Left kidney (tissue), 8 donors: ENCODE data around the gene CPSF2. TPM values are rescaled to one million over a fixed set of nuclear protein-coding genes. Genes with fewer than 3 reads are reported as not detected.
A peak's percentile ranks its signal among the peaks of the same experiment; 100 is the strongest.

ENCODE experiments used
- DNase-seq: peaks from one replicate; pipeline ENCODE4 v3.0.0-alpha.2; 2013
- long read RNA-seq, 8 donors: transcript quantifications; one replicate each; lab custom pipeline, GENCODE V29; 2026
- polyA plus RNA-seq: library from polyadenylated mRNA; unstranded; fragments of 120-200 nt; gene quantifications from one replicate; pipeline ENCODE4 v1.2.1, GENCODE V29; 2013; ENCODE audit not compliant: insufficient read length

The CPSF2 gene
- polyA plus RNA-seq = 71.8 TPM
- long read RNA-seq, donor 1, full-length matches to known transcripts = 4 of 9 reads
- long read RNA-seq, donor 1, partial matches to known transcripts = 5 of 9 reads
- long read RNA-seq, donor 1, other reads (novel, unspliced or antisense) = 0 of 9 reads
- long read RNA-seq, donor 2, partial matches to known transcripts = 7 of 7 reads
- long read RNA-seq, donor 2, other reads (novel, unspliced or antisense) = 0 of 7 reads
- long read RNA-seq, donor 3, full-length matches to known transcripts = 2 of 12 reads
- long read RNA-seq, donor 3, partial matches to known transcripts = 10 of 12 reads
- long read RNA-seq, donor 3, other reads (novel, unspliced or antisense) = 0 of 12 reads
- long read RNA-seq, donor 4 = 0 reads
- long read RNA-seq, donor 5, full-length matches to known transcripts = 1 of 10 reads
- long read RNA-seq, donor 5, partial matches to known transcripts = 9 of 10 reads
- long read RNA-seq, donor 5, other reads (novel, unspliced or antisense) = 0 of 10 reads
- long read RNA-seq, donor 6, full-length matches to known transcripts = 5 of 11 reads
- long read RNA-seq, donor 6, partial matches to known transcripts = 6 of 11 reads
- long read RNA-seq, donor 6, other reads (novel, unspliced or antisense) = 0 of 11 reads
- long read RNA-seq, donor 7, full-length matches to known transcripts = 6 of 6 reads
- long read RNA-seq, donor 7, partial matches to known transcripts = 0 of 6 reads
- long read RNA-seq, donor 7, other reads (novel, unspliced or antisense) = 0 of 6 reads
- long read RNA-seq, donor 8 = 0 reads

DNA sequence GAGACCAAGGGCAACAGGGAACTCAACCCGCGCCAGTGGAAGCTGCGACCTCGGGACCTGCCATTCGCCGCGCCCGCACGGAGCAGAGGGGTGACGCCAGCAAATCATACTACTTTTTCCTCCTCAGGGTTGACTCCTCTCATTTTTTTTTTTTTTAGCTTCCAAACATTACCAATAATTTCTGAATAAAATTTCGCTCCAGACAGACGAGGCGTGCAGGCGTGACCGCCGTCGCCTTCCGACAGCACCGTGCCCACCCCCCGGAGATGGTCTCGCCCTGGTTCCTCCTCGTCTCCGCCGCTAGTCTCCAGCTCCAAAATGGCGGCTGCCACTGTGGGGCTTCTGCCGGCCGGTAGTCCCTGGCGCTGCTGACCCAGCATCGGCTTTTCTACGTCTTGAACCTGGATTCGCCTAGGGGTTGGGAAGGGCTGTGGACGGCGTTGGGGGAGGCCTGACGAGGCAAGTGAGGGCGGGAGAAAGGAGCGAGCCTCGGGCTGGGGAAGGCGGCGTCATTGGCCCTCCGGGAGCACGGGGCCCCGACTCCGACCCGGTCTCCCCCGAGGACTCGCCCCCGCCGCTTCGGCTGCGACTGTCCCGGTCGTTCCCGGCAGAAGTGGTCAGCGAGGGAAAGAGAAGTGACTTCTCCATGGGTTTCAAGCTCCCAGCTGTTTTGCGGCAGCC, at the start of gene CPSF2, which contains the start of gene NDUFB1:
TSS of gene CPSF2 (plus strand) at position 300 of the 681 bp plus-strand sequence. CDS start 9,016 bp downstream, outside the sequence.
TSS of gene NDUFB1 (minus strand) at position 37 of the 681 bp plus-strand sequence. CDS start 4,069 bp downstream, outside the sequence.
- DNase-seq = peak; percentile 84

DNA sequence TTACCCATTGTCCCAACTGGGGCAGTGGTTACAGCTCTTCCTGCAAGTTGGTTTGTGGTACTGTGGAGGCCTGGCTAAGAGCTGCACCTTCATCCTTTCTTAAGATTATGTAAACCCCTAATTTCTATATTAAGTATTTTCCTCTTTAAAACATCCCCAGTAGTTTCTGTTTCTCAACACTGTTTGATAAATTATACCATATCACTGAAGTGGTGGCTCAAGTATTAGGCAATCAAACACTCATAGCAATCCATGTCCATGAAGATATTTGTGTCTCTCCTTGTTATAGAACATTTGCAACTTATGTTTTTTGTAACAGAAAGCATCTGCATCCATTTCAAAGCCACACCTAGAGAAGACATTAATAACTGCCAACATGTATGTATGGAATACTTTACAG, 47.2 kb upstream of the CPSF2 start:
- no peak for DNase-seq

DNA sequence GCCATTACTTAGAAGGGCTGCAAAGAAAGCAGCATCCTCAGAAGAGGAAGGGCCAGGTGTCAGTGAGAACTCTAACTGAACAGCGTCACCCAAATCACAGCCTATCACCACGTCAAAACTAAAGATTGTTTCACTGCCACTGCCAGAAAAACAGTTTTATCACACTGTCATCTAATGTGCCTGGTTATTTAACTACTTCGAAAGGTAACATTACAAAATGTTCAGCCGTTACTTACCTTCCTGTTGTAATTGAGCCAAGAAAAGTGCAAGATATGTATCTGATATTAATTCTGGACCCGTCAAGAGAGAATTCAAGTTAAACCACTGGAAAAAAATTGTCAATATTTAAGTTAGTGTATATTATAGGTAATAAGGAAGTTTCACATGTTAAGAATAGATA, 33.3 kb upstream of the CPSF2 start:
- DNase-seq = no peak

DNA sequence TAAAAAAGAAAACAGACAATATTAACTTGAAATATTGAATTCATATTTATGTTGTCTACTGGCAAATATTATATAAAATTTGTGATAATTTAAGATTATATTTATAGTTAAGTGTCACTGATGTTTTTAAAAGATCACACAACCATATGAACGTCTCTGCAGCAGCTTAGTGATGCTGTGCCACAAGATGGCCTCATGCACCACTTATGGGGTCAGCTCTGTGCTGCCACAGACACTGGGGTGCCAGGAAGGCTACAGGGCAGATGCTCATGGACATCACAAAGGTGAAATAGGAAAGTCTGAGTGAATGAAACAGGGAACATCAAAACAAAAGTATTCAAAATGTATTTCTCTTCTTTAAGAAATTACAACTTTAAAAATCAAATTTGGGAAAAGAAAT, 28.4 kb upstream of the CPSF2 start:
- DNase-seq = no peak

DNA sequence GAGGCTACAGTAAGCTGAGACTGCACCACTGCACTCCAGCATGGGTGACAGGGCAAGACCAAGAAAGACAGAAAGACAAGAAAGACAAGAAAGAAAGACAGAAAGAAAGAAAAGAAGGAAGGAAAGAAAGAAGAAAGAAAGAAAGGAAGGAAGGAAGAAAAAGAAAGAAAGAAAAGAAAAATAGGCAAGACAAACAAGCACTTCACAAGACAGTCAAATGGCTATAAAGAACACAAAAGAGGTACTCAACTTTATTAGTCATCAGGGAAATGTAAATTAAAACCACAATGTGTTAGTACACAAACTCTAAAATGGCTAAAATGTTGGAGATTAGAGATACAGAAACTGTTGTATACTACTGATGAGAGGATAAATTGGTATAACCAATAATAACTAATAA, 22.0 kb upstream of the CPSF2 start:
- no peak for DNase-seq

DNA sequence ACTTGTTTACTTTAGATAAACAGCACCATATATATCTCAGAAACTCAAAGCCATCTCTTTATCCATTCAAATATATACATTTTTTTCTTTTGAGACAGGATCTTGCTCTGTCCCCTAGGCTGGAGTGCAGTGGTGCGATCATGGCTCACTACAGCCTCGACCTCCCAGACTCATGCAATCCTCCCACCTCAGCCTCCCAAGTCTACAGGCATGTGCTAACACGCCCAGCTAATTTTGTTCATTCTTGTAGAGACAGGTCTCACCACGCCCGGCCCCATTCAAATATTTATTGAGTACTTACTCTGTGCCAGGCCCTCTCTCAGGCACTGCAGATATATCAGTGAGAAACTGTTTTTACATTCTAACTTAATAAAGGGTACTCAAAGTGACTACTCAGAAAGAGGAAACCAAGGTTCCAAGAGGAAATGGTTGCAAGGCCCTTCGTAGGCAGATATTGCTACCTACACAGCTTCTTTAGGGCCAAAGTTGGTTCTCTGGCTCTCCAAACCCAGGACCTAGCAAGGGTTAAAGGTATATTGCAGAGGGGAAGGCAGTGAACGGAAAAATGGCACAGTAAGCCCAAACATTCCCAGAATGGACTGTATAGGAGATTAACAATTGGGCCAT, 18.3 kb upstream of the CPSF2 start:
- no peak for DNase-seq

DNA sequence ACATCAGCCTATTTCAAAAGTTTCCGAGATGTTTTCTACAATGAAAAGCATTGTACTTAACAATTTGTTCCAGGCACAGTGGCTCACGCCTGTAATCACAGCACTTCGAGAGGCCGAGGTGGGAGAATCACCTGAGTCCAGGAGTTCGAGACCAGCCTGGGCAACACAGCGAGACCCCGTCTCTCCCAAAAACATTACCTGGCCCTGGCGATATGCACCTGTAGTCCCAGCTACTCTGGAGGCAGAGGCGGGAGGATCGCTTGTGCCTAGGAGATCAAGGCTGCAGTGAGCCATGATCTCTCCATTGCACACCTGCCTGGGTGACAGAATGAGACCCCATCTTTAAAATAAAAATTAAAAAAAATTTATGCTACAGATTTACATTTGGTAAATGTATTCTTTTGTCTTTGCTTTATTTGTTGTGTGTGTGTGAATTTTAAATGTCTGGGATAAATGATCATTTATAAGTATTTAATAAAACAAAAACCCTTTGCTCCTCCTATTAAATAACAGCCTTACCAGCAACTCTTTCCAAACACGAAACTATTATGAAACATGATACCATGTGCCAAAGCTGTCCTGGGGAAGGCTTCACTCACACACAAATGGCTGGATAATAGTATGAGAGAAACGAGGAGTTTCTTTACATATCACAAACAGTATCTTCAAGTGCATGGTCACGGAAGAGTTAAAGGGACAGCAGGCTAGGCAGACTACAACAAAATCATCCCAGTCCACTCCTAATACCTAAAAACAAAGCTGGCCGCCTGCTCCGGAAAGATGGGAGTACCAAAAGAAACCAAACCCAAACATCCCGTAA, 16.5 kb upstream of the CPSF2 start:
- DNase-seq = no peak

DNA sequence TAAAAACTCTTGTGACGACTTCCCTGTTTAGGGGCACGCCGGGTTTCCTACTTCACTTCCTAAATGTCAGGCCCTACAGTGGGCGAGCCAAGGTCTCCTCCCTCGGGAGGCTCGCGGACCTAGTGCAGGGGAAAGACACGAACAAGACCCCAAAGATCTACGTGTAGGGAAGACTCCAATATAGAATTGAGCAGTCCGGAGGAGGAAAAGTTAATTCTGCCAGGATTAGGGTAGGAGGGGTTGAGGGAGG, 16.0 kb upstream of the CPSF2 start:
- DNase-seq = peak; percentile 47

DNA sequence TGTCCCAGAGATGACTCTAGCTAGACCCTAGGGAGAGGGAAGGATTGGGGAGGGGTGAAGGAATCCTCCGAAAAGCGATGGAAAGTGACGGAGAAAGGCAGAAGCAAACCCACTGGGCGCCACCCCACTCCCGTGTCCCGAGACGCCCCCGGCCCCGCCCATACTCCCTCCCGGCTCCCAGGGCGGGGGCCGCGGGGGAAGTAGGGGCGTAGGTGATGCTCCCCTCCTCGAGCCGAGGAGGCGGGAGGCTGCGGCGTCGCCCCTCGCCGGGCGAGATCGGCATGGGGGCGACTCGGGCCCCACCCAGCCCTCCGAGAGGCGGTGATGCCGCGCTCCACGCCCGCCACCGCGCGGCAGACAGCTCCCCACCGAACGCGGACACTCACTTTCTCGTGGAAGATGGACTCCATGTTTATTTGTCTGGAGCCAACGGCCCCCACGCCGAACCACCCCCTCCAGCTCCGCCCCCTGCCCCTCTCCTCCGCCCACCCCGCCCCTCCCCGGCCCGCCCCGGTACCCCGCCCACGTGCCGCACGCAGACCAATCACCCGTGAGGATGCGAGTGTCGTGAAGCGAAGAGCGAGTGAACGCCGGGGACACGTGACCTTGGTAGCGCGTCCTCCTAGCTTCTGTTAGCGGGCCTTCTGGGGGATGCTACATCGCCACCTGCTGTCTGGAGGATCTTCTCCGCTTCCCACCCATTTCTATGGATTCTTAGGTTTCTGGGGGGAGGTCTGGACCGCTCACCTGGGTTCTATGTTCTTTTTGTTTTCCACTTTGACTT, 15.4 kb upstream of the CPSF2 start, which contains the start of gene ATXN3:
TSS of gene ATXN3 (minus strand) at position 440 of the 784 bp plus-strand sequence. CDS start at position 410, 30 bp downstream.
- peak; percentile 97 for DNase-seq

DNA sequence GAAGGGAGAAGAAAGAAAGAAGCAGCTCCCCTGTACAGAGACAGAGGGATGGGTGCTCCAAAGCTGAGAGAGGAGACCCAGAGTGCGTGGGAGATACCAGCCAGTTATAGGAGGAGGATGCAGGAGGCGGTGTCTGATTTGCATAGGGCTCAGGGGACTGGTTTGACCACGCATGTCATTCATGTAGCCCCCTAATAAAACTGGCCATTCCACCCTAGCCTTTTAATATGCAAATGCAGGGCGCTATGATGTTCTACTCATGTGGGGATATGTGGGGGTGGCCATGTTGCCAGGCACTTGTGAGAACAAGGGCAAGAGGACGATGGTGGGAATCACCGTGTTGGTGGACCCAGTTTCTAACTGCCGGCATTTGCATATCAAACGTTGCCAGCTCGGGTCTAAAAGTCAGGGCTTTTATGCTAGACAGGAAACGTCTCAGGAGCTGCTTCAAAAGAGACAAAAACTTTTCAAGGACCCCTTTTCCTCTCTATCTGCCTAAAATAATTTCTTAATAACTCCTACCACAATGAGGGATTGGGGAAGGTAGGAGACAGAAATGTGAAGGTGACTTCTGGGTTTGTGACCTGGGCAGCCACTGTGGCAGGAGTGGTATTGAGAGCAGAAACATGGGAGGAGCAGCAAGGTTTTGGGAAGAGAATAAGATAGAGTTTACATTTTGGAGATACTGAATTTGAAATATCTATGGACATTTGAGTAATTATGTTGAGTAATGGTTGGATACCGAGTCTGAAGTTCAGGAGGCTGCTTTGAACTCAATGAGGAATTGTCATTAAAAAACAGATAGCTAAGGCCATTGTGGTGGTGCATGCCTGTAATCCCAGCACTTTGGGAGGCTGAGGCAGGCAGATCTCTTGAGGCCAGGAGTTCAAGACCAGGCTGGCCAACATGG, 13.2 kb upstream of the CPSF2 start:
- DNase-seq = no peak

DNA sequence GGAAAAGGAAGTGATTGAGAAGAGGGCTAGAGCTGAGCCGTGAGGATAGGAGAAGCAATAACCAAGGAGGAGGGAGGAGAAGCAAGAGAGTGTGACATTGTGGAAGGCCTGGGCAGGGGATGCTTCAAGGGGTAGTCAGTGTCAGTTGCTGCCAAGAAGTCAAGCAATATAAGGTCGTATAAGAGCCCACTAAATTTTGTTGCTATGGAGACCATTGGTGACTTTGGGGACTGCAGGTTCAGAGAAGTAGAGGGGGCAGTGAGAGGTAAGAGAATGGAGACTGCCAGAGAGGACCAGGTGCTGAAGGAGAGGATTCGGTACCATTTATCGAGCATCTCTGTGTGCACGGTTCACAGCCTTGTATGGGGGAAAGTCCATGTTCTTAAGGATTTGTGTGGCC, 12.3 kb upstream of the CPSF2 start:
- DNase-seq = no peak

DNA sequence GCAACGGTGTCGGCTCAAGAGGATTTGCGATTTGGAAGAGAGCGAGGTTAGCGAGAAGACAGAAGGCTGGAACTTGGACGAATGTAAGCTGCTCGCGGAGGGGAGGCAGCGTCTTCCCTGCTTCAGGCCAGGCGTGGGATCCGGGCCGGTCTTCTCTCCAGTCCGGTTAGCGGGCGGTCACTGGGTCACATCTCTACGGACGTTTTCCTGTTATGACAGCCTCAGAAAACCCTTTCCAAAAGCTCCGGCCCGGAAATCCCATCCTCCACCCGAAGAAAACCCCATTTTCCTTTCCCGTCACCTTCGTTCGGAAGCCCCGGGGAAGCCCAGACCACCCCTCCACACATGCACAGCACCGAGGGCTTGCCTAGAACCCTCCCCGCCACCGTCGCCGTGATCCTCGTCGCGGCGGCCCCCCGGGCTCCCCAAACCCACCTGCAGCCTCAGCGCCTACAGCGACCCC, 531 bp upstream of the CPSF2 start:
- DNase-seq = peak; percentile 35

DNA sequence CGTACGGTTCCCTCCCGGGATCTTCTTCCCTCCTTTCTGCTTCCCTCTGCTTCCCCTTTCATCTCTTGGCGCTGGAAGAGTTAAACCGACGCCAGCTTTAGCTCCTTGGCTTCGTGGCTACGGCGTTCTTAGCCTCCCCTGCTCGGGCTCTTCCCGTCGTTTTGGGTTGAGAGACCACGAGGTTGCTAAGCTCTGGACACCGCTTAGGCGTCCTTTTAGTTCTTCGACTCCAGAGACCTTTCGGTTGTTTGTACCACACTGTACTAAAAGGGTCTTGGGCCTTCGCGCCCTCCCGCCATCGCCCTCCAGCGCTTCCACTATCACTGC, 545 bp downstream of the CPSF2 start:
- peak; percentile 43 for DNase-seq

DNA sequence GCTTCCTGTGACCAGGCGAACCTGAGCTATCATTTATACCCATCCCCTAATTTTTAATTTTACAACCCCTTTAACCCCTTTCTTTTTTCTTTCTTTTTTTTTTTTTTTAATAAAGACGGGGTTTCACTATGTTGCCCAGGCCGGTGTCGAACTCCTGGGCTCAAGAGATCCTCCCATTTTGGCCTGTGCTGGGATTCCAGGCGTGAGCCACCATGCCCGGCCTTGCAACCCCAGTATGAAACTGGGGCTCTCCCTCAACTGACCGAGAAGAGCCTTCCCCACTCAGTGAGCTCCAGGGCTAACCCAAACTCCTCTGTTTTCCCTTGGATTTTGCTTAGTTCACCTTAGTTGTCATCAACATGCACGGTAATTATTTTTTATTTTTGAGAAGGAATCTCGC, 992 bp downstream of the CPSF2 start:
- no peak for DNase-seq

DNA sequence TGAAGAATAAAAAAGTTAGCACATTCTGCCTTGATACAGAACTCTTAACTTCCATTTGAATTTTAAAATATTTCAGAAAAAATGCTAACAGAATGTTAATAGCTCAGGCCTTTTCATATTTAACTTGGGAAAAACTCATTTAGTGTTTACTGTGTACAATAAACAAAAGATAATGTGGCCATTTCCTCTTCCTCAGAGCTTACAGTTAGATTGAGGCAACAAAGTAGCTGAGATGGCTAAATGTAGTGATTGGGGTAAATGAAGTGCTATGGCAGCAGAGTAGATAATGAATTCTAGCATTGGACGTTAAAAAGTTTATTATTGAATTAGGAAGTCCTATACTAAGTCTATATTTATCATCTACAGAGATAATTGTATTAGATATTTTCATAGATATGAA, 12.7 kb downstream of the CPSF2 start:
- DNase-seq = no peak

DNA sequence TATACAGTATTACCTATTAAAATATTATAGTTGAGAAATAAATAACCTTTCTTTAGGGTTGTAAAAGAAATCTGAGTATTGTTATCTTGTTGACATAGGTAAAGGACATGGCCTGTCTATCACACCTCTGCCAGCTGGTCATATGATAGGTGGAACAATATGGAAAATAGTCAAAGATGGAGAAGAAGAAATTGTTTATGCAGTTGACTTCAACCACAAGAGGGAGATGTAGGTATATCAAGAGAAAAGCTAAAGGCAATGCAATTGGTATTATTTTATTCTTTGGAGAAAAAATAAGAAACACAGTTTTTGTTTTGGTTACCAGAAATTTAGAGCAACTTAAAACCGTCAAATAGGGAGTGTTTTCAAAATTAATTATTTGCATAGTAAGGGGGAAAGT, 13.5 kb downstream of the CPSF2 start:
- peak; percentile 21 for DNase-seq

DNA sequence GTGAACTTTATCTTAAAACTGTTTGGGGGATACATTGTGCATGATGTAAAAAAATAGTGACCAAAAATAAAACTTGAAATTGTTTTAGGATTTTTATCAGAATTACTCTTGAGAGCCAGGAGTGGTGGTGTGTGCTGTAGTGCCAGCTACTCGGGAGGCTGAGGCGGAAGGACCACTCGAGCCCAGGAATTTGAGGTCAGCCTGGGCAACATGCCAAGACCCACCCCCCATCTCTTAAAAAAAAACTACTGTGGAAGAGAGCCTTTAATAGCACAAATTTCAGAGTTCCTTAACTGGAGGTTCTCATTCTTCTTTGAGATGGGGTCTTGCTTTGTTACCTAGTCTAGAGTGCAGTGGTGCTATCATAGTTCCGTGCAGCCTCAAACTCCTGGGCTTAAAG, 21.5 kb downstream of the CPSF2 start:
- DNase-seq = no peak

DNA sequence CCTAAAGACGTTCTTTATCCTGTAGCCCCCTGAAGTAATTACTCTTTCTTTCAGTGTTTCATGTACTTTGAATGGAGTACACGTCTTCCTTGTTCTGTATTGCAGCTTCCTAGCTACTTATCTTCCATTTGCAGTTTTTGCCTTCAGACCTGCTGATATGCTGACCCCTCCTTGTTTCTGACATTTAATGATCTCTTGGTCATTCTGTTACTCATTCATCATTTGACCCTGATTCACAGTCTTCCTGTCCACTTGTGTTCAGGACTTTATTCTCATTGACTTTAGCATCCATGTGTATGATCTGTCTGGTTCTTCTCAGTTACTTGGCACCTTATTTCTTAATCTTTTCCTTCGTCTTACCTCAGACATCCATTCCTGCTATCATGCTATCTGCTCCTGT, 22.2 kb downstream of the CPSF2 start:
- DNase-seq = no peak

DNA sequence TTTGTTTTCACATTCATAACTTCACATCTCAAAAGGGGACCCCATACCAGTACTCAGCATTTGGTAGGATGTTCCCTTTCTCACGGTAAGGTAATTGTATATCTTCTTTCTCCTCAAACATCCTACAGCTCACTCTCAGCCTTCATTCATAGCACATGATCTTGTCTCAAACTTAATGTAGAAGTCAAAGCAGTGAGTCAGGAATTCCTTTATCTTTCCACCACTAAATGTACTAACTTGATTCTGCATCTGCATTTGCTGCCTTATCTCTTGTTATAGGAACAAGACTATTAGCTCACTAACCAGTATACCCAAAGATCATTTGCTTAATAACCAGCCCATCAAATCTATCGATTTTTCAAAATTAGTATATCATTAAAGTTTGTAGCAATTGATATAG, 22.9 kb downstream of the CPSF2 start:
- DNase-seq = no peak

DNA sequence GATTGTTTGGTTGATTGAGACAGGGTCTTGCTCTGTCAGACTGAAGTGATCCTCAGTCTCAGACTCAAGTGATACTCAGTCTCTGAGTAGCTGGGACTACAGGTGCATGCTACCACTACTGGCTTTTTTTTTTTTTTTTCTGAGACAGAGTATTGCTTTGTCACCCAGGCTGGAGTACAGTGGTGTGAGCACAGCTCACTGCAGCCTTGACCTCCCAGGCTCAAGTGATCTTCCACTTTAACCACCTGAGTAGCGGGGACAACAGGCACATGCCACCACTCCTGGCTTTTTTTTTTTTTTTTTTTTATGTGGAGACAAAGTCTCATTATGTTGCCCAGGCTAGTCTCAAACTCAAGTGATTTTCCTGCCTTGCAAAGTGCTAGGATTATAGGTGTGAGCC, 31.8 kb downstream of the CPSF2 start:
- DNase-seq = no peak
